K562 (cell line): Measurements from ENCODE around the gene HSF2BP. TPM values are rescaled to one million over a fixed set of nuclear protein-coding genes. Genes with fewer than 3 reads are reported as not detected.

Source experiments
- ATF1 ChIP-seq, 2 experiments: fragments of 450-650 bp in 1 of 2; IDR thresholded peaks; 2 replicates each; pipeline ENCODE4 v1.6.1; 2016; ENCODE audit warnings: missing compliant biosample characterization in 1 of 2, missing genetic modification characterization in 1 of 2
- CEBPG ChIP-seq, 3 experiments: fragments of 200-800 bp in 1 of 3; sonication (Bioruptor generic) in 1 of 3; sonication (generic) in 1 of 3; formaldehyde crosslinking in 1 of 3; IDR thresholded peaks in 2 of 3; conservative IDR thresholded peaks in 1 of 3; 2 replicates each; pipeline versions ENCODE4 v1.6.1 to v1.8.0; 2016 to 2022; ENCODE audit warnings: missing compliant biosample characterization in 2 of 3, missing genetic modification characterization in 2 of 3, mild to moderate bottlenecking in 1 of 3, missing genetic modification reagents in 1 of 3
- CXXC5 ChIP-seq: fragments of 250-450 bp; sonication (Bioruptor Pico); IDR thresholded peaks from 2 replicates; pipeline ENCODE4 v1.8.0; 2022; ENCODE audit warnings: inconsistent platforms, mild to moderate bottlenecking, moderate library complexity
- ETV6 ChIP-seq, 3 experiments: fragments of 150-350 bp in 1 of 3; sonication (generic) in 1 of 3; formaldehyde crosslinking in 1 of 3; IDR thresholded peaks; 2 replicates each; pipeline versions ENCODE4 v1.6.1 to v1.8.0; 2014 to 2022; ENCODE audit warnings: borderline replicate concordance in 2 of 3, low read depth in 2 of 3, antibody characterized with exemption in 1 of 3, low read length in 1 of 3, mild to moderate bottlenecking in 1 of 3, missing genetic modification reagents in 1 of 3
- HSF4 ChIP-seq: fragments of 250-450 bp; sonication (Bioruptor Pico); IDR thresholded peaks from 2 replicates; pipeline ENCODE4 v2.1.2; 2022; ENCODE audit warnings: mild to moderate bottlenecking, moderate library complexity, borderline replicate concordance
- KAT8 ChIP-seq: fragments of 450-650 bp; IDR thresholded peaks from 2 replicates; pipeline ENCODE4 v1.6.1; 2016; ENCODE audit warnings: low read depth, mild to moderate bottlenecking
- MXI1 ChIP-seq: IDR thresholded peaks from 2 replicates; pipeline ENCODE4 v1.6.1; 2011; ENCODE audit warnings: low read depth, mild to moderate bottlenecking, improper control_type of control experiment, low read length
- NRF1 ChIP-seq, 2 experiments: fragments of 450-650 bp; IDR thresholded peaks in 1 of 2; conservative IDR thresholded peaks in 1 of 2; 2 replicates each; pipeline ENCODE4 v1.6.1; 2014; ENCODE audit warnings: mild to moderate bottlenecking in 2 of 2
- RNF2 ChIP-seq: sonication (generic); IDR thresholded peaks from 2 replicates; pipeline ENCODE4 v1.6.1; 2016
- SLC30A9 ChIP-seq: fragments of 250-450 bp; sonication (Bioruptor Pico); IDR thresholded peaks from 2 replicates; pipeline ENCODE4 v1.8.0; 2022; ENCODE audit warnings: mild to moderate bottlenecking, moderate library complexity
- ZBTB17 ChIP-seq: fragments of 450-650 bp; formaldehyde crosslinking; IDR thresholded peaks from 2 replicates; pipeline ENCODE4 v1.4.0; 2020; ENCODE audit warnings: mild to moderate bottlenecking
- ZNF12 ChIP-seq: sonication (generic); formaldehyde crosslinking; IDR thresholded peaks from 2 replicates; pipeline ENCODE4 v1.4.0; 2020; ENCODE audit warnings: mild to moderate bottlenecking, missing genetic modification reagents
- ZNF140 ChIP-seq: fragments of 250-450 bp; sonication (Bioruptor Pico); IDR thresholded peaks from 2 replicates; pipeline ENCODE4 v1.8.0; 2021; ENCODE audit warnings: moderate library complexity, mild to moderate bottlenecking, inconsistent platforms
- ZNF699 ChIP-seq: fragments of 250-450 bp; sonication (Bioruptor Pico); IDR thresholded peaks from 2 replicates; pipeline ENCODE4 v1.8.0; 2021; ENCODE audit warnings: mild to moderate bottlenecking, moderate library complexity; ENCODE audit not compliant: insufficient replicate concordance
- polyA plus RNA-seq, 8 experiments: library from polyadenylated mRNA; depleted of rRNA in 4 of 8; stranded (reverse) in 5 of 8; unstranded in 3 of 8; fragments of >200 nt; fragmentation: Nextera tagmentation in 2 of 8; fragmentation: Illumina TruSeq in 1 of 8; extraction: Ambion mirVana in 2 of 8; extraction: Trizol in 1 of 8; gene quantifications; 2 replicates each; pipeline versions ENCODE4 v1.2.1 to v1.2.3, GENCODE V29; 2011 to 2014; ENCODE audit warnings: inconsistent platforms in 1 of 8, missing spikeins in 1 of 8
- total RNA-seq, 7 experiments: library from RNA; depleted of rRNA in 6 of 7; stranded (reverse); fragments of >200 nt in 6 of 7; fragmentation: Illumina TruSeq in 2 of 7; extraction: Trizol in 2 of 7; gene quantifications; 2 replicates each; pipeline versions ENCODE4 v1.2.1 to v1.2.3, GENCODE V29; 2011 to 2021; ENCODE audit warnings: low replicate concordance in 1 of 7
- TF ChIP-seq, protein P1 (sequence below): sonication (generic); formaldehyde crosslinking; IDR thresholded peaks from 2 replicates; pipeline ENCODE4 v1.8.0; 2022; ENCODE audit warnings: missing genetic modification reagents, mild to moderate bottlenecking, borderline replicate concordance
- TF ChIP-seq, protein P2 (sequence below), 2 experiments: fragments of 450-650 bp; IDR thresholded peaks; 2 replicates each; pipeline ENCODE4 v1.6.1; 2016
- TF ChIP-seq, protein P3 (sequence below), 2 experiments: fragments of 450-650 bp in 1 of 2; sonication (generic) in 1 of 2; formaldehyde crosslinking in 1 of 2; IDR thresholded peaks in 1 of 2; conservative IDR thresholded peaks in 1 of 2; 2 replicates each; pipeline versions ENCODE4 v1.6.1 to v1.8.1; 2016 to 2023; ENCODE audit warnings: mild to moderate bottlenecking in 2 of 2, moderate library complexity in 2 of 2, inconsistent platforms in 1 of 2, missing genetic modification reagents in 1 of 2
- TF ChIP-seq, protein P4 (sequence below): IDR thresholded peaks from 2 replicates; pipeline ENCODE4 v1.6.1; 2016; ENCODE audit warnings: missing genetic modification characterization, missing compliant biosample characterization

Gene HSF2BP
- total and polyA plus RNA-seq, 9 of the 15 experiments (the other 6 are each of a cell fraction or from before 2014, with no cell fraction given) = 0.04 to 0.57 (median 0.20) TPM; not detected in 2

DNA sequence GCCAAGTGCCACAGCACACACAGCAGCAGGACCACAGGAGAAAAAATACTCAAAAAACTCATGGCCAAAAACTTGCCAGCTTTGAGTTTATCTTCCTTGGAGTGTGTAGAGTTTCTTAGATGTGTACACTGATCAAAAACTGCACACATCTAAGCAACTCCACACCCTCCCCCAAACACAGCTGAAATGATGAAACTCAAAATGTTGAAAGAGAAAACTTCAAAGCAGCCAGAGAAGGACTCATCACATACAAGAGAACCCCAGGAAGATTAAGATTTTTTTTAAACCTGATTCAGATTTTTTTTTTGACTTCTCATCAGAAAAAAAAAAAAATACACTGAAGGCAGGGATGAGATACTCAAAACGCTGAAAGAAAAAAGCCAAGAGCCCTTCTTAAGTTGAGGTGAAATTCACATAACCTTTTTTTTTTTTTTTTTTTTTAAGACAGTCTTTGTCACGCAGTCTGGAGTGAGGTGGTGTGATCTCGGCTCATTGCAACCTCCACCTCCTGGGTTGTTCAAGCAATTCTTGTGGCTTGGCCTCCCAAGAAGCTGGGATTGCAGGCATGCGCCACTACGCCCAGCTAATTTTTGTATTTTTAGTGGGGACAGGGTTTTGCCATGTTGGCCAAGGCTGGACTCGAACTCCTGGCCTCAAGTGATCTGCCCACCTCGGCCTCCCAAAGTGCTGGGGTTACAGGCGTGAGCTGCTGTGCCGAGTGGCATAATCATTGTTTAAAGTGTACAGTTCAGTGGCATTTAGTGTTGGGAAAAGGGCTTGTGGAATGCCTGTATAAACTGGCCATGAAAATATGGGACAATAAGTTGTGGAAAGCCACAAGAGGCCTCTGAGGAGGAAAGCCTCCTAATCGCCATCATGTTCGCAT, 38.7 kb upstream of the HSF2BP start (continued):
- no peak for TF ChIP-seq ETV6 (IDR thresholded peaks at IDR 0.05; ENCODE audit: borderline replicate concordance in 1 of 2, low read depth in 2 of 2, low read length in 1 of 2)
- TF ChIP-seq ETV6 (CRISPR knock-in tag; IDR thresholded peaks at IDR 0.05; ENCODE audit: borderline replicate concordance) = no peak
- TF ChIP-seq, protein P1, sequence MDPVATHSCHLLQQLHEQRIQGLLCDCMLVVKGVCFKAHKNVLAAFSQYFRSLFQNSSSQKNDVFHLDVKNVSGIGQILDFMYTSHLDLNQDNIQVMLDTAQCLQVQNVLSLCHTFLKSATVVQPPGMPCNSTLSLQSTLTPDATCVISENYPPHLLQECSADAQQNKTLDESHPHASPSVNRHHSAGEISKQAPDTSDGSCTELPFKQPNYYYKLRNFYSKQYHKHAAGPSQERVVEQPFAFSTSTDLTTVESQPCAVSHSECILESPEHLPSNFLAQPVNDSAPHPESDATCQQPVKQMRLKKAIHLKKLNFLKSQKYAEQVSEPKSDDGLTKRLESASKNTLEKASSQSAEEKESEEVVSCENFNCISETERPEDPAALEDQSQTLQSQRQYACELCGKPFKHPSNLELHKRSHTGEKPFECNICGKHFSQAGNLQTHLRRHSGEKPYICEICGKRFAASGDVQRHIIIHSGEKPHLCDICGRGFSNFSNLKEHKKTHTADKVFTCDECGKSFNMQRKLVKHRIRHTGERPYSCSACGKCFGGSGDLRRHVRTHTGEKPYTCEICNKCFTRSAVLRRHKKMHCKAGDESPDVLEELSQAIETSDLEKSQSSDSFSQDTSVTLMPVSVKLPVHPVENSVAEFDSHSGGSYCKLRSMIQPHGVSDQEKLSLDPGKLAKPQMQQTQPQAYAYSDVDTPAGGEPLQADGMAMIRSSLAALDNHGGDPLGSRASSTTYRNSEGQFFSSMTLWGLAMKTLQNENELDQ (CRISPR knock-in tag) = no peak
- TF ChIP-seq CEBPG (CRISPR knock-in tag; IDR thresholded peaks at IDR 0.05) = no peak
- 0 out of 4 replicates have a peak, but pooled peaks of 1 of the 2 experiments have one; percentile 26 for TF ChIP-seq CEBPG (tag; conservative IDR thresholded peaks at IDR 0.05 in 1 of 2, IDR thresholded peaks at IDR 0.05 in 1 of 2)
- no peak for TF ChIP-seq MXI1
- TF ChIP-seq, protein P2, sequence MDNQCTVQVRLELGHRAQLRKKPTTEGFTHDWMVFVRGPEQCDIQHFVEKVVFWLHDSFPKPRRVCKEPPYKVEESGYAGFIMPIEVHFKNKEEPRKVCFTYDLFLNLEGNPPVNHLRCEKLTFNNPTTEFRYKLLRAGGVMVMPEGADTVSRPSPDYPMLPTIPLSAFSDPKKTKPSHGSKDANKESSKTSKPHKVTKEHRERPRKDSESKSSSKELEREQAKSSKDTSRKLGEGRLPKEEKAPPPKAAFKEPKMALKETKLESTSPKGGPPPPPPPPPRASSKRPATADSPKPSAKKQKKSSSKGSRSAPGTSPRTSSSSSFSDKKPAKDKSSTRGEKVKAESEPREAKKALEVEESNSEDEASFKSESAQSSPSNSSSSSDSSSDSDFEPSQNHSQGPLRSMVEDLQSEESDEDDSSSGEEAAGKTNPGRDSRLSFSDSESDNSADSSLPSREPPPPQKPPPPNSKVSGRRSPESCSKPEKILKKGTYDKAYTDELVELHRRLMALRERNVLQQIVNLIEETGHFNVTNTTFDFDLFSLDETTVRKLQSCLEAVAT (IDR thresholded peaks at IDR 0.05) = 0 out of 4 replicates have a peak, but pooled peaks of 1 of the 2 experiments have one; percentile 34
- TF ChIP-seq ZNF699 (CRISPR knock-in tag) = no peak
- no peak for TF ChIP-seq SLC30A9
- TF ChIP-seq, protein P3, sequence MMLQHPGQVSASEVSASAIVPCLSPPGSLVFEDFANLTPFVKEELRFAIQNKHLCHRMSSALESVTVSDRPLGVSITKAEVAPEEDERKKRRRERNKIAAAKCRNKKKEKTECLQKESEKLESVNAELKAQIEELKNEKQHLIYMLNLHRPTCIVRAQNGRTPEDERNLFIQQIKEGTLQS (IDR thresholded peaks at IDR 0.05) = peak; percentile 37
- TF ChIP-seq, protein P3 (CRISPR knock-in tag; conservative IDR thresholded peaks at IDR 0.05) = no peak
- peak; percentile 77; the same call in 1 of the 2 replicates for TF ChIP-seq ZNF12 (CRISPR knock-in tag)
- TF ChIP-seq CXXC5 (CRISPR knock-in tag) = 0 out of 2 replicates have a peak, but pooled peaks have one; percentile 1
- TF ChIP-seq ATF1 (CRISPR knock-in tag; IDR thresholded peaks at IDR 0.05) = no peak
- TF ChIP-seq ATF1 (tag; IDR thresholded peaks at IDR 0.05) = no peak; the same call in 1 of the 2 replicates
- TF ChIP-seq ZNF140 = no peak
- peak in 1 of 2 experiments; percentile 27; a peak in 1 of 4 replicates for TF ChIP-seq NRF1 (conservative IDR thresholded peaks at IDR 0.05 in 1 of 2, IDR thresholded peaks at IDR 0.05 in 1 of 2)
- no peak for TF ChIP-seq RNF2
- TF ChIP-seq HSF4 (CRISPR knock-in tag) = peak; percentile 69; the same call in 1 of the 2 replicates
- TF ChIP-seq ZBTB17 (CRISPR knock-in tag) = 0 out of 2 replicates have a peak, but pooled peaks have one; percentile 31
- TF ChIP-seq, protein P4, sequence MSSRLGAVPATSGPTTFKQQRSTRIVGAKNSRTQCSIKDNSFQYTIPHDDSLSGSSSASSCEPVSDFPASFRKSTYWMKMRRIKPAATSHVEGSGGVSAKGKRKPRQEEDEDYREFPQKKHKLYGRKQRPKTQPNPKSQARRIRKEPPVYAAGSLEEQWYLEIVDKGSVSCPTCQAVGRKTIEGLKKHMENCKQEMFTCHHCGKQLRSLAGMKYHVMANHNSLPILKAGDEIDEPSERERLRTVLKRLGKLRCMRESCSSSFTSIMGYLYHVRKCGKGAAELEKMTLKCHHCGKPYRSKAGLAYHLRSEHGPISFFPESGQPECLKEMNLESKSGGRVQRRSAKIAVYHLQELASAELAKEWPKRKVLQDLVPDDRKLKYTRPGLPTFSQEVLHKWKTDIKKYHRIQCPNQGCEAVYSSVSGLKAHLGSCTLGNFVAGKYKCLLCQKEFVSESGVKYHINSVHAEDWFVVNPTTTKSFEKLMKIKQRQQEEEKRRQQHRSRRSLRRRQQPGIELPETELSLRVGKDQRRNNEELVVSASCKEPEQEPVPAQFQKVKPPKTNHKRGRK = no peak
- TF ChIP-seq KAT8 = no peak
